NCI-H748 treated with DMSO at 0.1 percent for 48 hours (cell line): ENCODE measurements around the gene ALPI.
"Not testable (repeated sequence)": the region's sequence is repeated elsewhere in the genome, so short reads cannot be mapped to it uniquely, and the experiment has no call there.

Experiments used
- DNase-seq: peaks from one replicate; lab custom pipeline; 2025; lab: John Stamatoyannopoulos, UW

Gene ALPI

DNA sequence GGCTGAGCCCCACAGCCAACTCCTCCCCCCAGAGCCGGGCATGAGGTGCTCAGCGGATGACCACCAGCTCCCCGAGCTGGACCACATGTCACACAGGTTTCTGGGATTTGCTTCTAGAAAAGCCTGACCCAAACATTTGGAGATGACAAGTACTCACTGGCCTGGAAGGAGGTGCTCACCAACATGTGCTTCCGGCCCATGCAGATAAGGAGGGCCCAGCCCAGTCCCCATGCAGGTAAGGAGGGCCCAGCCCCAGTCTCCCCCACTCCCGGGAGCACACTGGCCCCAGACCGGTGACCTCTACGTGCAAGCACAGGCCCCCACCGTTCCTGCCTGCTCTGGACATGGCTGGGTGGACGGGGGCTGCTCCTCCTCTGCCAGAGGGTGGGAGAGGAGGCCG, 14.0 kb upstream of the ALPI start:
- not testable (repeated sequence) for DNase-seq

DNA sequence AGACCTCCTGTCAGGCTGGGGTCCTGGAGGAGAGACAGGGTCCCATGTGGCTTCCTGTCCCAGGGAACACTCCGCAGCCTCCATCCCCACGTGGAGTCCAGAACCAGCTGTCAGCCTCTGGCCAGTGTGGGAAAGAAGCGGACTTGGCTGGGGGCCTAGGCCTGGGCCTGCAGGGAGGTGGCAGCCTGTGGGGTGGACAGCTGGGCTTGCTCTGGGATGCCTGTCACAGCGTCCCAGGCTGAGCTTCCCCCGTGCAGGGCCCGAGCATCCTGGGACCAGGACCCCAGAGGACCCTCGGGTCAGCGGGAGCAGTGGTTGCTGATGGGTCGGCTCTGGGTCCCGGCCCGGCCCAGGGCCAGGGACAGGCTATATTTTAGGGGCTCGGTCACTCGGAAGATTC, 13.5 kb upstream of the ALPI start:
- not testable (repeated sequence) for DNase-seq

DNA sequence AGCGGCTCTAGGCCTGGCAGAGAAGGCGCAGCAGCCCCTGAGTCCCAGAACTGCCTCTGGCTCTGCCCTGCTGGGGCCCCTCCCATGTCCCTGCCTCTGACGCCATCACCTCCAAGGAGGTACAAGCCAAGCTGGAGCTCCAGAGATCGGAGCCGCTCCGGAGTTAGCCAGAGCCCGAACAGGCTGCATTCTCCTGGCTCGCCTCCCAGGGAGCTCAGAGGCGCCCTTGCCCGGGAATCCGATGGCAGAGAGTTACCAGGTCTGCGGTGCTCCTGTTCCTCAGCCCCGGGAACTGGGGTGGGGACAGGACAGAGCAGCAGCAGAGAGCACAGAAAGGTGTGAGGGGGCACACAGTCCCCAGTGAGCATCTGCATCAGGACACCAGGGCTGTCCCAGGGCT, 12.9 kb upstream of the ALPI start:
- DNase-seq: not testable (repeated sequence)

DNA sequence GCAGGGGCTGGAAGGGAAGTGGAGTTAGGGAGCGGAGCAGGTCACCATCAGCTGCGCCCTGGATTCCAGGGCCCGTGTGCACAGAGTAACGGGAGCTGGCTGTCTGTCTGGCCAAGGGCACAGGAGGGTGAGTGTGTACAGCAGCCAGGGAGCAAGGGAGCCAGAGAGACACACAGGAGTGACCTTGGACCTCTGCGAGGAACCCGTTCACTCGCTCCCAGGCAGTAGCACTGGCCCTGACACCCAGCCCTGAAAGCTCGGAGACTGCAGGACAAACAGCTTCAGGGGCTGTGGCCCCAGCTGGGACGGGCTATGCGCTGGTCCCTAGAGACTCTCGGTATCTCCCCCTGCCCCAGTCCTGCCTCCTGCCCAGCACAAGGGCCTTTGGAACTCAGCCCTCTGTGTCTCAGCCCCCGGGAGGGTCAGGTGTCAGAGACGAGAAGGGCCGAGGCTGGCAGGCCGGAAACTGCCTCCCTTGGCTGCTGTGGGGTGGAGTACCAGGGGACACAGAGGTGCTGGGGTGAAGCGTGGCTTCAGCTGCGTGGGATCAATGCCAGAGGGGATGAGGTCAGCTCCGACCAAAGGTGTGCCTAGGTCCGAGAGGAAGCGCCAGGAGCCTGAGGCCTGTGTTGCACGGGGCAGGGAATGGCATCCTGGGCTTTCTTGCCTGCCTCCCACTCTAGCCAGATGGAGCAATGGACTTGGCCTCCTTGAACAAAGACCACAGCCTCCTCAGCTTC, 12.1 kb upstream of the ALPI start:
- DNase-seq: not testable (repeated sequence)

DNA sequence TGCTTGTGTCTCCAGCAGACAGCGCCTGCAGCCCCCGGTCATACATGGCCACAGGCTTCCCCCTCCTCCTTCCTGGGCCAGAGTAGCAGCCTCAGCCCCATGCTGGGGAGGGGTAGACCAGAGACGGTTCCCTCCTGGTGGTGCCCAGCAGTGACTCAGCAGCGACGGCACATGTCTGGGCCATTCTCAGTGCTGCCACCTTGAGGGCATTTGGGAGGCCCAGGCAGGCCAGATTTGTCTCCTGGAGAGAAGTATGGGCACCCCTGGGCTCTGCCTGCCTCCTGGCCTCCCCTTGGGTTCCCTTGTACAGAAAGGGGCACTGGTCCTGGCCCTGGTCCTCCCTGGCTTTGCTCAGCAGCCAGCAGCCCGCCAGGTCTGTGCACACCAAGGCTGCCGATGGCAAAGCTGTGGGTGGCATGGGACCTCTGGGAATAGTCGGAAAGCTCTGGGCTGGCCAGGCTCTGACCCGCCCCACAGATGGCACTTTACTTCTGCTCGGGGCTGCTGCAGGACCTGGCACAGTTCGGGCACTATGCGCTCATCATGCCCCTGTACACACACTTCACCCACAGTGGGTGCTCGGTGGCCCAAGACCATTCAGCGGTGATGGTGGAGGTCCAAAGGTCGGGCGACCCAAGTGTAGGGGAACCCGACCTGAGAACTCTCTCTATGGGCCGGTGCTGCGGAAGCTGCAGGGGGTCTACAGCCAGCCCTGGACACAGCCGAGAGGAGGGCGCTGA, 11.4 kb upstream of the ALPI start:
- DNase-seq: no peak

DNA sequence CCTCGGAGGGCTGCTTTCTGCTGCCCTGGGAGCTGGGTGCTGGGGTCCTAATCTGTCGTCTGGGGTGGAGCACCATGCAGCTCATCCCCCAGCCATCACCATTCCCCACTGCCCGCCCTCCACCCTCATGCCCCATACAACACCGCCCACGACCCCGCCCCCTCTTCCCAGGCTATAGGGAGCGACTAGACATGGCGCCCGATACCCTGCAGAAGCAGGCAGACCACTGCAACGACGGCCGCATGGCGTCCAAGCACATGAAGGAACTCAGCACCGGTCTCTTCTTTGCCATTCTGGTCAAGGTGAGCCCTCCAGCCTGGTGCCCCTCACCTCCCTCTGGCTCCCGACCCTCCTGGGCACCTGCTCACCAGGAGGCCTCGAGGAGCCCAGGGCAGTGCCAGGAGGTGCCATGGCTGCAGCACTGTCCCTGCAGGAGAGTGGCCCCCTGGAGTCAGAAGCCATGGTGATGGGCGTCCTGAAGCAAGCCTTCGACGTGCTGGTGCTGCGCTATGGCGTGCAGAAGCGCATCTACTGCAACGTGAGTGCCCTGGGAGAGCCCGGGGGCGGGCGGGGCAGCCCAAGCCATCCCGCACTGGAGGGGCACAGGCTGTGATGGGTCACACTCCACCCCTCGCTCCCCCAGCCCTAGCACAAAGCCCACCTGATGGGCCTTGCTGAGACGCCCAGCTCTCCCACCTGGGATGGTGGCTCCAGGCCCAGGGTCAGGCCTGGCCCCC, 10.6 kb upstream of the ALPI start:
- DNase-seq: not testable (repeated sequence)

DNA sequence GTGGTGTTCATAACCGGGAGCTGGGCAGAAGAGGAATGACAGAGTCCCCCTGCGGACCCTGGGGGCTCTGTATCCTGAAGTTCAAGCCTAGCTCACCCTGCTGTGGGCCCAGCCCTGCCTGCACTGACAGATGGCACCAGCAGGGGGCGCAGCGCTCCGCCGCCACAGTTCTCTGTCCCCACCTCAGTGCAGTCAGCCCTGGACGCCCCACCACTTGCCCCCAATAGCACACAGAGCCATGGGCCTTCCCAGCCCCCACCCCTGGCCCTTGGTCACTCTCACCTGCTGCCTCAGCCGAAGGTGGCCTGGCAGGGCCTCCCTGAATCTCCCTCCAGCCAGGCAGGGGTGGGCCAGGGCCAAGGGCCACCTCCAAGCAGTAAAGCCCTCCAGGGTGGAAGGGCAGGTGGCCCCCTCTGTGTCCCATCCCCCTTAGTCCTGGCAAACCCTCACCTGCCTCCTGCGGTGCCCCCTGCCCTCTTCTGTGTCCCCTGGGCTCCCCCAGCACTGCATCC, 9.6 kb upstream of the ALPI start:
- not testable (repeated sequence) for DNase-seq

DNA sequence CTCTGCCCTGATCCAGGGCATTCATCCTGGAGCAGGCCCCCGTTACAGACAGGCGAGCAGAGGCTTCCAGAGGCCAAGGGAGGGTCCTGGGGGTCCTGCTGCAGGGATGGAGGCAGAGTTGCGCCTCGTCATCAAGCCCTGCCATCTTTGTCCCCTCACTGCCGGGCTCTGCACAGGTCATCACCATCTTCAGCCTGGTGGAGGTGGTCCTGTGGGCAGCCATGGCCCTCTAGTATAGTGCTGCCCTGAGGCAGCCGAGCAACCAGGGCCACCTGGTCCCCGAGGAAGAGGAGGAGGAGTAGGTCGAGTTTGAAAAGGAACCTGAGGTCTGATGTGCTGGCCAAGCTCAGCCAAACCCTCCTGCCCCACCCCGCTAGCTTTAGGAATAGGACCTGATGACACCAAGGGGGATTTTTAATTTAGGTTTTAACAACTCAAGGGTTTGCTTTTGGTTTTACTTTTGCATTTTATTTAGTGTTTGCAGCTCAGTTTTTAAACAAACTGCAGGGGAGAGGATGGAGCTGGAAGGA, 8.8 kb upstream of the ALPI start:
- no peak for DNase-seq

DNA sequence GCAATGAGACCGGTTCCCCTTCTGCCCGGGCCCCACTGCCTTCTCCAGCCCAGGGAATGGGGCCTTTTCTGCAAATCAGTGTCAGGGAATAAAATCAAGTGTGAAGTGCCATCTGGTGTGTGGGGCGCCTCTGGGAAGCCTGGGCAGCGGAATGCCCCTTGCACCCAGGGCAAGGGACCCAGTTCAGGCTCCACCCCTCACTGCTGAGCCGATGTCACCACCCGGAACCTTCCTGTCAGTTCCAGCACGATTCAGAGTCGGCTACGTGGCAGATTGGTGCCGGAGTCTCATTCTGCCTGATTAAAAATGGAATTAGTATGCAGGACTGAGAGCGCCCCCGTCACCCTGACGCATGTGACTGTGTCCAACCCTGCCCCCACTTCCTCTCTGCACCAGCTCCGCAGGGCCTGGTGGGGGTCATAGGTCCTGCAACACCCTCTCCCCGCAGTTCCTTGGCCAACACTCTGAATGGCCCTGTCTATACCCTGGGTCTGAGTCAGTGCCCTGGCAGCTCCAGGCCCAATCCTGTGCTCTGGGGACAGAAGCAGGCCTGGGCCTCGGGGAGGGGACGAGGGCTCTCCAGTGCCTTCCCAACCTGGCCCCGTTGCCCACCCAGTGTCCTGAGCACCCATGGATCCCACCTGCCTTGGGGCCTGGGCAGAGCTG, 8.2 kb upstream of the ALPI start:
- DNase-seq: no peak

DNA sequence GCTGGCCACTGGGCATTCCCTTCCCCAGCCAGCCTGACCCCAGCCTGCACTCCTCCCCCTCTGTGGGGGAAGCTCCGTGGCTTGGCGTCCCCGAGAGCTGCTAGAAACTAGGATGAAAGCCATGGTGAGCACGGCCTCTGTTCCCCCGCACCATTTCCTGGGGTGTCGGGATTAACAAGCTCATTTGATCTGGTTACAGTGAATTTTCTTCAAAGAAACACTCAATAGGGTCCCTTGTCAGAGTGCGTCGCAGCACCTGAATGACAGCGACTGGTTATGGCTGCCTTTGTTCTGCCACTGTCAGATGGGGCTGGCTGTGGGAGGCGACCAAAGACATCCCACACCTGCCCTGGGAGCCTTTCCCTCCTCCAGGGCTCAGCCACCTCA, 7.7 kb upstream of the ALPI start:
- no peak for DNase-seq

DNA sequence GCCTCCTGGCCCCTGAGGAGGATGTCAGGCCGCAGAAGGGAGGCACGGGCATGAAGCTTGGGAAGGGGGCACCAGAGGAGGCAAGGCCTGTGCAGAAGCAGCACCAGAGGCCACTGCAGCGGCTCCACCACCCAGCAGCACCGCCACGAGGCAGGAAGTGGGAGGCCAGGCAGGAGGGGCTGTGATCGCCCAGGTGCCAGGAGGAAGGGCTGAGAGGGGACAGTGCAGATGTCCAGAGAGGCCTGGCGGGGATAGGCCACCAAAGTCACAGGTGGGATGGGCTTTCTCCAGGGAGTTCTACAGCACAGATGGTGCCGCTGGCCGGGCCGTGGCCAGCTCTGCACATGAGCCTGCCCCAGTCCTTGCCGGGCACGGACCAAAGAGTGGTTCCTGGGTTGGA, 6.0 kb upstream of the ALPI start:
- no peak for DNase-seq

DNA sequence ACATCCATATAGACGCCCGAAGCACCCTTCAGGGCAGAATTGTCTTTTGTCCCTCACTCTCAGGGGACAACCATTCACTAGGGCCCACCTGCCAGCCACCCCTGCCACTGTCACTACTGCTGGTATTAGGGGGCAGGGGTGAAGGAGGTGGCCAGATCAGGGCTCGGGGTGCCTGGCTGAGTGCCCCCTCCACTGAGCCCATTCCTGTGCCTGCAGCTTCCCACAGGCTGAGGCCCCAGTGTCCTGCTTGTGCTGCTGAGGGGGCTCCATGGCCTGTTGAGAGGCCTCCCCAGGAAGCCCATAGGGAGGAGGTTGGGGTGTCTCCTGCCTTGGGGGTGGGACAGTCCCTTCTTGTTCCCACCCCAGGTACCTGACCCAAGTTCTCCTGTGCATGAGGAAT, 4.3 kb upstream of the ALPI start:
- not testable (repeated sequence) for DNase-seq

DNA sequence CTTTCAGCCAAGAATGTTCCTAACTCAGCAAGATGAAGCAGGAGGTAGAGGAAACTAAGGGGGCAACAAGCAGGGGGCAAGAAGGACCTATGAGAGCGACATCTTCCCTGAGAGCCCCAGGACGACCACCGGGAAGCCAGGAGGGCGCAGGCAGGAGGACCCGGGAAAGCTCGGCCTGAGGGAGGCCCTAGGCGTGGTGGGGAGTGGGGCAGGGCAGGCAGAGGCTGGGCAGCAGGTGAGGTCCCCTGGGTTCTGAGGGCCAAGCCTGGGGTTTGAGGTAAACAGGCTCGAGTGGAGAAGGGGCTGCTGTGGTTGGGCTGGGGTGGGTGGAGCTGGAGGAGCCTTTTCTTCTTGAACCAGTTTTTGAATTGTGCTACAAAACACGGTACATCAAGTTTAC, 1.3 kb upstream of the ALPI start:
- no peak for DNase-seq

DNA sequence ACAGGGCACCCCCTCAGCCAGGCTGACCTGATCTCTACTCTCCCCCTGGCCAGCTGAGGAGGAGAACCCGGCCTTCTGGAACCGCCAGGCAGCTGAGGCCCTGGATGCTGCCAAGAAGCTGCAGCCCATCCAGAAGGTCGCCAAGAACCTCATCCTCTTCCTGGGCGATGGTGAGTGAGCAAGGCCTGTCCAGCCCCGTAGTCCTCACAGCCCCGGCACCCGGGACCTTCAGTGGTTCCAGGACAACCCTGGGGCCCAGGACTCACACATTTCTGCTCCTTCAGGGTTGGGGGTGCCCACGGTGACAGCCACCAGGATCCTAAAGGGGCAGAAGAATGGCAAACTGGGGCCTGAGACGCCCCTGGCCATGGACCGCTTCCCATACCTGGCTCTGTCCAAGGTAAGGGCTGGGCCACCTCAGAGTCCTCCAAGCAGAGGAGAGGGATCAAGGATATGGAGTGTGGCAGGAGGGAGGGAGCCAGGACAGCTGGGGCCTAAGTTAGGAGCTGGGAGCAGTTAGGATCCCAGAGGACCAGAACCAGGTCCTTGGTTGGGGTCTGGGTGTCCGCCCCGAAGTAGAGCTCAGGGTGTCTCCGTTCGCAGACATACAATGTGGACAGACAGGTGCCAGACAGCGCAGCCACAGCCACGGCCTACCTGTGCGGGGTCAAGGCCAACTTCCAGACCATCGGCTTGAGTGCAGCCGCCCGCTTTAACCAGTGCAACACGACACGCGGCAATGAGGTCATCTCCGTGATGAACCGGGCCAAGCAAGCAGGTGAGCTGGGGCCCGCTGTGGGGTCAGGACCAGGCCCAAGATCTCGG, 555 bp downstream of the ALPI start:
- no peak for DNase-seq

DNA sequence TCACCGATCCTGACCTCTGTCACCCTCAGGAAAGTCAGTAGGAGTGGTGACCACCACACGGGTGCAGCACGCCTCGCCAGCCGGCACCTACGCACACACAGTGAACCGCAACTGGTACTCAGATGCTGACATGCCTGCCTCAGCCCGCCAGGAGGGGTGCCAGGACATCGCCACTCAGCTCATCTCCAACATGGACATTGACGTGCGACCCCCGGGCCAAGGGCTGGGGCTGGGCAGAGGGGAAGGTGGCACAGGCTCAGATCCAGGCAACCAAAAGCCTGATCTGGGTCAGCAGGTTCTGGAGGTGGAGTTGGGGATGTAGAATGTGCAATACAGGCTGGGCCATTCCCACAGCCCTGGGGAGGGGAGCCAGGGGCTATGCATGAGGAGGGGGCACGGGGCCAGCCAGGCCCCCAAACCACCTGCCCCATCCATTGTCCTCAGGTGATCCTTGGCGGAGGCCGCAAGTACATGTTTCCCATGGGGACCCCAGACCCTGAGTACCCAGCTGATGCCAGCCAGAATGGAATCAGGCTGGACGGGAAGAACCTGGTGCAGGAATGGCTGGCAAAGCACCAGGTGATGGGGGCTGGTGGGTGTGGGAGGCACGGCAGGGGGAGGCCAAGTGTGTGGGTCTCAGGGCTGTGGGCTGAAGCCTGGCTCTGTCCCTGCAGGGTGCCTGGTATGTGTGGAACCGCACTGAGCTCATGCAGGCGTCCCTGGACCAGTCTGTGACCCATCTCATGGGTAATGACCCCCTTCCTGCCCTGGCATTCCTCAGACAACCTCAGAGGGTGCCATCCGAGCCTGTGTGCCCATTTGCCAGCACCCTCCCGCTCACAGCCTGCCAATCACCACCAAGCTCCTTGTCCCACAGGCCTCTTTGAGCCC, 1.4 kb downstream of the ALPI start:
- DNase-seq: no peak

DNA sequence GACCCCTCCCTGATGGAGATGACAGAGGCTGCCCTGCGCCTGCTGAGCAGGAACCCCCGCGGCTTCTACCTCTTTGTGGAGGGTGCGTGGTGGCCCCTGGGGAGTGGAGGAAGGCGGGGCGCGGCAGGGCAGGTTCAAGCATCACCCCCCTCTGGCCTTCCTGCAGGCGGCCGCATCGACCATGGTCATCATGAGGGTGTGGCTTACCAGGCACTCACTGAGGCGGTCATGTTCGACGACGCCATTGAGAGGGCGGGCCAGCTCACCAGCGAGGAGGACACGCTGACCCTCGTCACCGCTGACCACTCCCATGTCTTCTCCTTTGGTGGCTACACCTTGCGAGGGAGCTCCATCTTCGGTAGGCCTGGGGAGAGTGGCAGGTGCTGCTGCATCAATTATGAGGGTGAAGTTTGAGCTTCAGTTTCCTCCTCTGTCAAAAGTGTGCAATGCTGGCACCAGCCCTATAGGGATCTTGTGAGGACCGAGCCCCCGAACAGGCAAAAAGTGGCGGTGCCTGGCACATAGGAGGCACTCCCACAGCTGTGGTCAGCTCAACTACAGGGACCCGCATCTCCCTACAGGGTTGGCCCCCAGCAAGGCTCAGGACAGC, 2.2 kb downstream of the ALPI start:
- no peak for DNase-seq

DNA sequence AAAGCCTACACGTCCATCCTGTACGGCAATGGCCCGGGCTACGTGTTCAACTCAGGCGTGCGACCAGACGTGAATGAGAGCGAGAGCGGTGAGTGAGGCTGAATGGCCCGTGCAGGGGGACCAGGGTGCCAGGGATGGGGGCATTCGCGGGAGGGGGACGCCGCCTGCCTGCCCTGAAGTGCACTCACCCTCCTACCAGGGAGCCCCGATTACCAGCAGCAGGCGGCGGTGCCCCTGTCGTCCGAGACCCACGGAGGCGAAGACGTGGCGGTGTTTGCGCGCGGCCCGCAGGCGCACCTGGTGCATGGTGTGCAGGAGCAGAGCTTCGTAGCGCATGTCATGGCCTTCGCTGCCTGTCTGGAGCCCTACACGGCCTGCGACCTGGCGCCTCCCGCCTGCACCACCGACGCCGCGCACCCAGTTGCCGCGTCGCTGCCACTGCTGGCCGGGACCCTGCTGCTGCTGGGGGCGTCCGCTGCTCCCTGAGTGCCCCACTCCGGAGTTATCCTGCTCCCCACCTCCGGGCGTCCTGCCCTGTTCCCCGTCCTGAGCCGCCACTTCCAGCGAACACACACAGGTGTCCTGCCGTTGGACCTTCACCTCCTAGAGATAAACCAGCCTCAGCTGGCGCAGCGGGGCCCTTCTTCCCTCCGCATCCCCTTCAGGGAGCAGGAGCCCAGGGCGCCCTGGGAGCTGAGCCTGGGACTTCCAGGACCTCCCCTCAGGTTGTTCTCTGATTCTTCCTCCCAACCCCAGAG, 2.9 kb downstream of the ALPI start:
- no peak for DNase-seq

DNA sequence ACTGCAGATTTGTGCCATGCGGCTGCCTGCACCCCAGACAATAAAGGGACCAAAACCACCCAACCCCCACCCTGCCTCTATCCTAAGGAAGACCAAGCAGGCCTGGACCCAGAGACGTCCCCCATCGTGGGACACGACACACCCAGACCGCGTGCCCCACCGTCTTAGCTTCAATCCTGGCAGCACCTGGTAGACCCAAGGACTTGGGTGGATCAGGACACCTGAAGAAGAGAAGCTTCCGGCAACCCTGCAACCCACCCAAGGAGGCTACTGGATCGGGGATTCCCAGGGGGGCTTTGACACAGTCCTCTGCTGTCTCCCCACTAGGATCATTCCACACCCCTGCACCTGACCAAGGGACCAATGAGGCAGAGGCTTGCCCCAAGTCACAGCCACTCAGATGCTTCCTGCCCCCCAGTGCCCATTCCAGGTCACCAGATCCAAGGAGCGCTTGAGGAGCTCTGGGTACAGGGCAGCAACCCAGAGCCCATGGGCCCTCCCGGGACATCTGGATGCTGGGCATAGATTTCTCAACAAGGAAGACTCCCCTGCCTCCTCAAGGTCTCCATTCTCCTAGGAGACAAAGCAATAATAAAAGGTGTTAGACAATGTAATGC, 3.6 kb downstream of the ALPI start:
- DNase-seq: no peak
